HFF-Myc (cell line): ENCODE measurements around the gene KIRREL3.

Experiments
- DNase-seq: peaks from one replicate; pipeline ENCODE4 v3.0.0-alpha.2; 2011; ENCODE audit warnings: low read depth; ENCODE audit errors: extremely low read depth
- H3K4me3 ChIP-seq: replicated peaks from 2 replicates; pipeline ENCODE4 v1.5.1; 2011; ENCODE audit warnings: low read depth, mild to moderate bottlenecking, control low read depth, low read length
- CTCF ChIP-seq: IDR thresholded peaks from 2 replicates; pipeline ENCODE4 v1.5.1; 2012; ENCODE audit warnings: mild to moderate bottlenecking, low read depth, low read length, control low read depth; ENCODE audit errors: missing control alignments

The KIRREL3 gene

GRCh38 chr11:126992065-126992803 lies 8.3 kb downstream of the KIRREL3 start:
- no peak overlapping the region for H3K4me3 ChIP-seq
- peak; percentile 61 for DNase-seq

GRCh38 chr11:126991596-126991995 lies 9.0 kb downstream of the KIRREL3 start:
- no peak overlapping the region for H3K4me3 ChIP-seq
- DNase-seq: no peak
- no peak for TF ChIP-seq CTCF

More at GRCh38 chr11:126992065-126992803, 8.3 kb downstream of the KIRREL3 start:
- no peak for TF ChIP-seq CTCF

- no peak for DNase-seq
- H3K4me3 ChIP-seq: no peak overlapping the region
- no peak for TF ChIP-seq CTCF
Observed at GRCh38 chr11:126990716-126991480, 9.7 kb downstream of the KIRREL3 start.

GRCh38 chr11:126989942-126990715 lies 10.4 kb downstream of the KIRREL3 start:
- TF ChIP-seq CTCF: peak; percentile 97
- no peak overlapping the region for H3K4me3 ChIP-seq
- DNase-seq: peak; percentile 32

- no peak for TF ChIP-seq CTCF
- DNase-seq: no peak
- no peak overlapping the region for H3K4me3 ChIP-seq
Observed at GRCh38 chr11:126988655-126989054, 11.9 kb downstream of the KIRREL3 start.

GRCh38 chr11:126981635-126982034 lies 18.9 kb downstream of the KIRREL3 start:
- DNase-seq: no peak
- H3K4me3 ChIP-seq: no peak overlapping the region
- no peak for TF ChIP-seq CTCF
